SU-DHL-6 (cell line): ENCODE measurements around the gene CREB5.

ENCODE experiments used
- EZH2phosphoT487 ChIP-seq: fragments of 200-600 bp; sonication (generic), shearing (Covaris generic); conservative IDR thresholded peaks from 2 replicates; pipeline ENCODE4 v1.6.1; 2018; ENCODE audit warnings: mild to moderate bottlenecking, antibody characterized with exemption, low read length, moderate library complexity, mixed read lengths
- TF ChIP-seq, protein P1 (sequence below): fragments of 200-600 bp; sonication (generic); IDR thresholded peaks from one replicate; pipeline ENCODE4 v1.5.1; 2017; ENCODE audit warnings: antibody characterized with exemption, mild to moderate bottlenecking, low read length, moderate library complexity; ENCODE audit not compliant: insufficient read depth, poor library complexity, severe bottlenecking

DNA sequence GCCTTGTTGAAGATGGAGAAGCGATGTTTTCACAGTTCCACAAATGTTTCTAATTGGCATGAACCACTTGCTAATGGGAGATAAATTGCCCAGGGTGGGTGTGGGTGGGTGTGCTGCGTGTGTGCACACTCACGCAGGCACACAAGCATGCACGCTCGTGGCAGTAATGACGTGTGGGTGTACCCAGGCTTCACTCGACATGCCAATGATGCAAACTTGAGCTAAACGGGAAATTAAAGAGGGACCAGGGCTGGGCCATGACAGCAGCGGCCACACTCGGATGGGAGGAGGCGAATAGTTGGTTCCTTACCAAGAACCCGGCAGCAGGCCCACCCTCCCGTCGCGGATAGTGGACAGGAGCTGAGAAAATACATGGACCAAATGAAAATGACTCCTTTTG, 386.0 kb downstream of the CREB5 start:
- TF ChIP-seq, protein P1, sequence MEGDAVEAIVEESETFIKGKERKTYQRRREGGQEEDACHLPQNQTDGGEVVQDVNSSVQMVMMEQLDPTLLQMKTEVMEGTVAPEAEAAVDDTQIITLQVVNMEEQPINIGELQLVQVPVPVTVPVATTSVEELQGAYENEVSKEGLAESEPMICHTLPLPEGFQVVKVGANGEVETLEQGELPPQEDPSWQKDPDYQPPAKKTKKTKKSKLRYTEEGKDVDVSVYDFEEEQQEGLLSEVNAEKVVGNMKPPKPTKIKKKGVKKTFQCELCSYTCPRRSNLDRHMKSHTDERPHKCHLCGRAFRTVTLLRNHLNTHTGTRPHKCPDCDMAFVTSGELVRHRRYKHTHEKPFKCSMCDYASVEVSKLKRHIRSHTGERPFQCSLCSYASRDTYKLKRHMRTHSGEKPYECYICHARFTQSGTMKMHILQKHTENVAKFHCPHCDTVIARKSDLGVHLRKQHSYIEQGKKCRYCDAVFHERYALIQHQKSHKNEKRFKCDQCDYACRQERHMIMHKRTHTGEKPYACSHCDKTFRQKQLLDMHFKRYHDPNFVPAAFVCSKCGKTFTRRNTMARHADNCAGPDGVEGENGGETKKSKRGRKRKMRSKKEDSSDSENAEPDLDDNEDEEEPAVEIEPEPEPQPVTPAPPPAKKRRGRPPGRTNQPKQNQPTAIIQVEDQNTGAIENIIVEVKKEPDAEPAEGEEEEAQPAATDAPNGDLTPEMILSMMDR, result no peak
- no peak for TF ChIP-seq EZH2phosphoT487
